ENCODE data around the gene RNASEH1.
"Not testable (repeated sequence)": the region's sequence is repeated elsewhere in the genome, so short reads cannot be mapped to it uniquely, and the experiment has no call there.

The RNASEH1 gene

DNA sequence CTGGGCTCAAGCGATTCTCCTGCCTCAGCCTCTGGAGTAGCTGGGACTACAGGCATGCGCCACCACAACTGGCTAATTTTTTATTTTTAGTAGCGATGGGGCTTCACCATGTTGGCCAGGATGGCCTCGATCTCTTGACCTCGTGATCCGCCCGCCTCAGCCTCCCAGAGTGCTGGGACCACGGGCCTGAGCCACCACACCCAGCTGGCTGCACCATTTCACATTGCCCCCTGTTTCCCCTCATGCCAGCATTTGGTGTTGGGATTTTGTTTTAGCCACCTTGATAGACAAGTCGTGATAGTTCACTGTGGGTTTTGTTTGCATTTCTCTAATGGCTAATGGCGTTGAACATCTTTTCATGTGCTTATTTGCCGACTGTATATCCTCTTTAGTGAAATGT, 31.0 kb upstream of the RNASEH1 start:
- no peak for DNase-seq

DNA sequence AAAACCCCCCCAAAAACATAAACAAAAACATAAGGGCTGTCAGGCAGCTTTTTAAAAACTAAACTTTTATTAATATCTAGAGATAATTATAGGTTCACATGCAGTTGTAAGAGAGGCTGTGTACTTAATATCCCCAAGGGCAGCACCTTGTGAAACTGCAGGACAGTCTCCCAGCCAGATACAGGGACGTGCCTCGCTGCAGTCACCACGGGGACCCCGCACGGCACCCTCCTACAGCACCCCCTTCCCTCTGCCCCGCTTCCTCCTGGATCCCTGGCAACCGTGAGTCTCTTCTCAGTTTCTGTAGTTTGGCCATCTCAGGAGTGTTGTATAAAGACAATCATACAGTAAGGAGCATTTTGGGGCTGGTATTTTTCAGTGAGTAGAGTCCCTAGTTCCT, 30.0 kb upstream of the RNASEH1 start:
- DNase-seq: no peak

DNA sequence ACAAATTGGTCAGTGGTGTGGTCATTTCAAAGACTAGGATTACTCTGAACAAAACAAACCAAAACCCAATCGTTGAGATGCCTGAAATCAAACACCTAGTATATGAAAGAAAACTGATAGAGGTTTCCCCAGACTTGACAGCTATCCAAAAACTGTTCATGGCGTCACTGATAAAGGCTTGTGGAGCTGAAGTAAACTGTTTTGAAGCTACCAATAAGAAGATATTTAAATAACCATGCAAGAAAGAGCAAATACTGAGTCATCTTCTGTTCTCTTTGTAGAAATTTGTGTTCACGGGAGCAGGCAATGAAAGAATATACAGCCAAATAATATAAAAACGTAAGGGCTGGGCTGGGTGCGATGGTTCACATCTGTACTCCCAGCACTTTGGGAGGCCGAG, 29.3 kb upstream of the RNASEH1 start:
- no peak for DNase-seq

DNA sequence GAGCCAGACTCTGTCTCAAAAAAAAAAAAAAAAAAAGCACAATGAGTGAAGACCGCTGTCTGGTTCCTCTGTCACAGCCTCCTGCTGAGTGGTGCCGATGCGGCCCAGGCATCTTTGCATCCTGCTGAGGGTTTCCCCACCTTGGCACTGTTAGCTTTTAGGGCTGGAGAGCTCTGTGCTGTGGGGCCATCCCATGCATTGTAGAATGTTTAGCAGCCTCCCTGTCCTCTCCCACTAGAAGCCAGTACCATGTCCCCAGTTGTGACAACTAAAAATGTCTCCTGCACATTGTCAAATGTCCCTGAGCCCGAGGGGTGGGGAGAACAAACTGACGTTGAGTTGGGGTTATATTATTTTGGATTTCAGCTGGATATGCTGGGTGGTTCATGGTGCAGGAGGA, 28.9 kb upstream of the RNASEH1 start:
- DNase-seq: no peak

DNA sequence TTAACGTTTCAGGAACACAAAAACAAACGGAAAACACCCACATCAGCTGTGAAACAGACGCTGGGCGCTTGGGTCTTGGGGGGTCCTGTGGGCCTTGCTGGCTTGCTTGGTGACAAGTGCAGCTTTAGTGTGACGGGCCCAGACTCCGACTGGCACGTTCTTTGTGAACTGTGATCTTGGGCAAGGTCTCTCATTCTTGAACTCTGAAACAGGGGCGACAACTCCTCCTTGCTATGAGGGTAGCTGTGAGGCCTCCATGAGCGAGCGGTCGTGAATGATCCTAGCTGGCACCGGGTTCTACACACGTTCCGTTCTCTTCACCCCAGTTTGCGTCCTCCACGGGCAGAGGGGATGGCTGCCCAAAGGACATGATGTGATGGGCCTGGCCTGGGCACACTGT, 28.1 kb upstream of the RNASEH1 start:
- no peak for DNase-seq

DNA sequence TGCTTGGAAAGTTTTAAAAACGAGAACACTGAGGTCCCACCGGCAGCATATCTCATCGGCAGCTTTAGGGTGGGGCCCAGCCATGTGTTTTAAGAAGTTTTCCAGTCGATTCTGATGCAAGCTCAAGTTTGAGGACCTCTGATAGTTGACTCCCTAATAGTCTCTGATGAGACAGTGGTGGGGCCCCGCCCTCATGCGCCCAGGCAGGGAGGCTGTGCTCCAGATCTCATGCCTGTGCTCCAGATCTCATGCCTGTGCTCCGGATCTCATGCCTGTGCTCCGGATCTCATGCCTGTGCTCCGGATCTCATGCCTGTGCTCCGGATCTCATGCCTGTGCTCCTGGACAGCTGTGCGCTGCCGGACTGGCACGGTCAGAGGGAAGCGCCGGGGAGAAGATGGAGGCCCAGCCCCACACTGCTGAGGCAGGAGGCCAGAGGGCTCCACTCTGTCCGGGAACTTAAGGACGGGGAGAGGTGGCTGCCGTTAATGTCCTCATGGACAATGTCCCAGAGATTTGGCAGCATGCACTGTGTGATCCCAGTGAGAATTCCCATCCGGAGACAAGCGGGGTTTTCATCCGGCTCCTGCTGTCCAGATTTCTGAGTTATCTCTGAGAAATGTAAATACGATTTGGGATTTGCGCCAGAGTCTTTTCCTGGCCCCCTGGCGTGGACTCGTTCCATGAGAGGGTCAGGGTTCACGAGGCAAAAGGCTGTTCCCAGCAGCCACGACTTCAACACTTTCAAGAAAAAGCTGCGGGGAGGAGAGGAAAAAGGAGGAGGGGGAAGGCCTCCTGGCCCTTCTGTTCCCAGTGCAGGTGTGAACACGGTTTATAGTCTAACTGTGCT, 27.4 kb upstream of the RNASEH1 start:
- DNase-seq: no peak

DNA sequence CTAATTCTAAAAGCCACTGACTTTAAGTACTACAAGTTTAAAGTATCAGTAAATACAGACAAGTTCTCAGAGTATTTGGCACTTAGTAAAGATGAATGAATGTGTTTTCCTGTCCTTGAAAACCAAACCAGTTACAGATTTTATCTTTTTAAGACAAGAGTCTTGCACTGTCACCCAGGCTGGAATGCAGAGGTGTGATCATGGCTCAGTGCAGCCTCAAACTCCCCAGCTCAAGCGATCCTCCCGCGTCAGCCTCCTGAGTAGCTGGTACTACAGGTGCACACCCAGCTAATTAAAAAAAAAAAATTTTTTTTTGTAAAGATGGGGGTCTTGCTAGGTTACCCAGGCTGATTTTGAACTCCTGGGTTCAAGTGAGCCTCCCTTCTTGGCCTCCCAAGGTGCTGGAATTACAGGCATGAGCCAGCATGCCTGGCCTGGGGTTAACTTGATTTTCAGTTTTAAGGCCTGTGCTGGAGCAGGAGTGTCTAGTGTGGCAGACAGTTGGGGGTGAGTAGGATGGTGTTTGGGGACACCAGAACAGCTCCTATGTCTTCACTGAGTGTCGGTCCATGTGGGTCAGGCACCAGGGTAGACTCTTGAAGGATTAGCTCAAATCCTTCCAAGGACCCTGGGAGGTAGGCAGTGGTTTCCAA, 26.6 kb upstream of the RNASEH1 start:
- DNase-seq: no peak

DNA sequence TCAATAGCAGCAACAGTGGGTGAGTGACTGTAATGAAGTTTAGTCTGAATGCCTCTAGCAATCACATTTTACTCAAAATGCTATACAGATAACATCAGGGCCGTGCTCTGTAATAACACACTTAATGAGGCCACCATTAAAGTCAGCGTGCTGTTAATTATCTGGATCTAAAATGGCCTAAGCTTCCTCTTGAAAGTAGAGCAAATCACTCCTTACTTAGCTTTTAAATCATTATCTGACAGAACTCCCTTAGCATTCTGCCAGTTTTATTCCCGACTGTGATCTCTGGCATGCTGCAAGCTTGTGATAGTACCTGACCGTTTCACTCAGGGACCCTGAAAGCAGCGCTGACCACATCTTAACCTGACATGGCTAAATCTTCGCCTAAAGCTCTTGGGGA, 25.9 kb upstream of the RNASEH1 start:
- no peak for DNase-seq

DNA sequence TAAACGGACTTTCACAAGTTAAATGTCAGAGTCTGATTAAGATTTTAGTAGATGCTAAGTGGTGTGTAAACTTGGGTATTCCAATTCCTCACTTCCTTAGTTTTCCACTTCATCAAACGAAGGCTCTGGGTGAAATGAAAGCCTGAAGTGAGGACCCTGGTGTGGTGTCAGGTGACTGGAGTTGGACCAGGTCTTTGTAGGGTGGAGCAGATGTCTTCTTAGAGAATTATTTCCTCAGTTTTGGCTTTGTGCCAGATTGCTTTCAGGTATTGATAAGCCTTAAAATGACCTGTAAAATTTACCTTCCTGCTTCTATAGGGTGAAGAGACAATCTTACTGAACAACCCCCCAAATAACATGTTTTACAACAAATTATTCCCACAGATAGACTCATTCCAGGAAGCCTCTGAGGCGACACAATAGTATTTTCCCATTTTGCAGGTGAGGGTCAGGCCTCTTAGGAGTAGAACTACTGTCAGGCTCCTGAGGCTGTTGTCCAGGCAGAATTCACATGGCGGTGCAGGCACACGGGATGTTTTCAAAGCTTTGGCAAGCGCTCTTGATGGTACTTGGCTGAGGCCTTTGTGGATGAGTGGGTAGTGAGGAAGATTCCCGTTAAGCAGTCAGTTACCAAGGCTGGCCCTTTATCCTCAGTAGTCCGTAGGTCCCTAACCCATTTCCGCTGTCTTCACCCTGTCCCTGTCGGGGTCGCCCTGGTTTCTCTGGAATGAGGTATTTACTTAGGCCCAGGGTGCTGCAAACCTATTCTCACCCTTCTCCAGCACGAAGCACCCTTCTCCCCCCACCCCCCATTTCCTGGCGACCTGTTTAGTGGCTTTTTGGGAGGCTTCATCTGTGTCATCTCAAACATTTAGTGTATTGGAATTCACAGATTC, 23.5 kb upstream of the RNASEH1 start:
- DNase-seq: no peak

DNA sequence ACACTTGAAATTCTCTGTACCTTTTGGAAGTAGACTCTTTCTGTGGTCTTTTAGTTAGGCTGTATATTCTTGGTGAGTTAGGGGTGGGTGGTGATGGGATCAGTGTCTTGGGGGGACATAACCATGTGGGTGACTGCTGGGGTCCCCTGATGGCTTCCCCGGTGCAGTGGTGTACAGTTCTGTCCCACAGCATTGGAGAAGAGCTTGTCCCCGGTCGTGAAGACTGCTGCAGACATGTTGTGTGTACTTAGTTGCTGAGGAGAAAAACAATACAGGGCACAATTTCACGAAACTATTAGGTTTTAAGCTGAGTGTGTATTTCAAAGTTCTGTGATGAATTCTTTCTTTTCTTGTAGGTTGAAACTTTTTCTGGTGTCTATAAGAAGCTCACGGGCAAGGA, 22.3 kb upstream of the RNASEH1 start:
- DNase-seq: no peak

DNA sequence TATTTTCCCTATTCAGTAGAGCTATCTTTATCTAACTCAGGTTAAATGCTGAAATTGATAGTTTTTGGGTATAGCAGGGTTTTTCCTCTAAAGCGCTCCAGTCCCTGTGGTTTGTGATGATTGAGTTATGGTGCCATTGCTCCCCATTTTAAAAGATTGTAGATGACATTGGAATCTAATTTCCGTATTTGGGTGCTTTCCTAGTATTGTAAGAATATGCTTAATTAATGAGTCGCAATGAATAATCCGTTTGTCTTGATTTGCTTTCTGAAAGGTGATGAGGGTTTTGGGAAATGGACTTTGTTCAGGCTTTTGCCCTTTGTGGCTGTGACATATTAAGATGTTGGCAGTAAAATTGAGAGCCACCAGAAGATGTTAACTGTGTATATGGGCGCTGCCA, 20.9 kb upstream of the RNASEH1 start:
- no peak for DNase-seq

DNA sequence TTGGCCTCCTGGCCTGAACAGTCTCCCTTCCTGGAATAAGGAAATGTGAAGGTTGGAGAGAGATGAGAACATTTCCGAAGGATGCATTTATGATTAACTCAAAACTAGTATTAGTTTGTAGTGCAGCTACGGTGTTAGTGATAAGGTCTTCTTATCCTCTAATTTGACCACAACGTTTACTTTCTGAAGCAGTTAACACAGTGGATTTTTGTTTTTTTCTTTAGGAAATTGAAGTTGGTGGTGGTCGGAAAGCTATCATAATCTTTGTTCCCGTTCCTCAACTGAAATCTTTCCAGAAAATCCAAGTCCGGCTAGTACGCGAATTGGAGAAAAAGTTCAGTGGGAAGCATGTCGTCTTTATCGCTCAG, 18.1 kb upstream of the RNASEH1 start:
- DNase-seq: not testable (repeated sequence)

DNA sequence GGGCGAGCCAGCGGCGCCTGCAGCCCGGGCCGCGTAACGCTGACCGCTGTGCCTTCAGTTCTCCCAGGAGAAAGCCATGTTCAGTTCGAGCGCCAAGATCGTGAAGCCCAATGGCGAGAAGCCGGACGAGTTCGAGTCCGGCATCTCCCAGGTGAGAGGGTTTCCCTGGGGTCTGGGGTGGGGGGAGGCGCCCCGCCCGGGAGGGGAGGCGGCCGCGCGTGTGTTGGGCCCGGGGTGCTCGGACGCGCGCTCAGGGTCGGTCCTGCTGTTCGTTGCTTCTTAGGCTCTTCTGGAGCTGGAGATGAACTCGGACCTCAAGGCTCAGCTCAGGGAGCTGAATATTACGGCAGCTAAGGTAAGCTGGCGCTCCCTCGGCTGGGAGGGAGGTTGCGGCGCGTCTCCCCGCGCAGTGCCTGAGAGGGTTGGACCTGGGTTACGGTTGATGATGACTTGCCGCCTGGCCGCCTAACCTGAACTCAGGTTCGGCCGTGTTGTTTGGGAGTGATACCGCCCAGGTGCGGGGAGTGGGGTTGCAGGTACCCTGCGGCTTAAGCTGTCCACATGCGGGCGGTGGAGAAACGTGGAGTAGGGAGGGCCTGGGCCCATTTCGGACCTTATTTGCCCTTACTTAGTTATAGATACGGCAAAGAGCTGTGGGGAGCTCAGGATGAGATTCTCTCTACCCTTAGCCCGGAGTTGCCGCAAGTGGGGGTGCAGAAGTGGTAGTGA, 17.6 kb upstream of the RNASEH1 start:
- DNase-seq: no peak

DNA sequence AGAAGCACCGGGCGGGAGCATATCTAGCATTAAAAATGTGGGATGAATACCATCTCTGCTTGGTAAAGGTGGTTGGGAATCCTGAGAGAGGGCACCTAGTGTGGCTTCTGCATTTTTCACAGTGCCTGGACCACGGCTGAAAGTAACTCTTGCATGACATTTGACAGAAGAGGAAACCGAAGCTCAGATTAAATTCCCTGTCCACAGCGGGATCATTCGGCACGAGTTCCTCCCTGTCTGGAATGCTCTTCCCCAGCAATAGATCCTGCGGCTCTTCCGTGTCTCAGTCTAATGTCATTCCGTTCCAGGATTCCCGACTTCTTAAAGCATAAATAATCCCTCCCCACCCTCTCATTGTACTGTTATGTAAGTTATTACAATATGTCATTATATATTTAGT, 16.0 kb upstream of the RNASEH1 start:
- DNase-seq: no peak

DNA sequence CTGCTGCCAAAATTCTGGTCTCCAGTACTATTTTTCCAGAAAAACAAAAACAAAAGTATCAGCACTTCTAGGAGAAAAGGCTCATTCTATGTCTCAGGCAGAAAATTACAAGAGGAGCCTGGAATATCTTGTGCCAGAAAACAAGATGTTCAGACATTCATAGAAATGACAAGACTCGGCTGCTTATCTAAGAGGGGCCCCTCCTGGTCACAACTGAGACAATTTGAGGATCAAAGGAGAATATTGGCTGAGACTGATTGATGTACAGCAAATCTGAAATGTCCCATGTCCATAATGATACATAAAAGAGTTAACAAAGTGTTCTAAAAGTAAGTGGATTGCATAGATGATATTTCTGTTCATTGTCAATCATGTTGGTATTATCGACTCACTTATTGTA, 14.5 kb upstream of the RNASEH1 start:
- no peak for DNase-seq

DNA sequence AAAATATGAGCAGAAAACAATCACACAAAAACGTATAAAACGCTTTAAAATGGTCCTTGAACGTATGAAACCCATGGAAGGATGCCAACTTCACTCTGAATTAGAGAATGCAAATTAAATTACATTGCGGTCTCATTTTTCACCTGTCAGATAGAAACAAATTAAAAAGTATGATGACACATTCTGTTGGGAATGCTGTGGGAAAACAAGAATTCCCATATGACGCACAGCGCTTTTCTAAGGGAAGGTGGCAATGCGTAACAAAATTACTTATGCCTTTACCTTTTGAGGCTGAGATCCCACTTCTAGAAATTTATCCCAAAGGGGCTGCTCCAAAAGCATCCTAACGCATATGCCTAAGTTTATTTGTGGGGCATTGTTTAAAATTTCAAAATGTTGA, 13.2 kb upstream of the RNASEH1 start:
- DNase-seq: no peak

DNA sequence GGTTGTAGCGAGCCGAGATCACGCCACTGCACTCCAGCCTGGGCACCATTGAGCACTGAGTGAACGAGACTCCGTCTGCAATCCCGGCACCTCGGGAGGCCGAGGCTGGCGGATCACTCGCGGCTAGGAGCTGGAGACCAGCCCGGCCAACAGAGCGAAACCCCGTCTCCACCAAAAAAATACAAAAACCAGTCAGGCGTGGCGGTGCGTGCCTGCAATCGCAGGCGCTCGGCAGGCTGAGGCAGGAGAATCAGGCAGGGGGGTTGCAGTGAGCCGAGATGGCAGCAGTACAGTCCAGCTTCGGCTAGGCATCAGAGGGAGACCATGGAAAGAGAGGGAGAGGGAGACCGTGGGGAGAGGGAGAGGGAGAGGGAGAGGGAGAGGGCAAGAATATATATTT, 11.5 kb upstream of the RNASEH1 start:
- not testable (repeated sequence) for DNase-seq

DNA sequence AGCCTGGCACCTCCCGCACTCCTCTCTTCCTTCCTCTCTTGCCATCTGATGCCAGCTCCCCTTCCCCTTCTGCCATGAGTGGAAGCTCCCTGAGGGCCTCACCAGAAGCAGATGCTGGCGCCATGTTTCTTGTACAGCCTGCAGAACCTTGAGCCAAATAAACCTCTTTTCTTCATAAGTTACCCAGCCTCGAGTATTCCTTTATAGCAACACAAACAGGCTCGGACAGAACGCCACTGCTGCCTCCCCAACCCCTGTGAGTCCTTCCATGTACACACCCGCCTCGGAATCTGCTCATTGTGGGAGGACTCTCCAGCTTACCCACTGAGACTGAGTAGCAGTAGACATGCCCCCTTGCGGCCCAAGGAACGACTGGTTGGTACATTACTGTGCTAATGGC, 8.7 kb upstream of the RNASEH1 start:
- no peak for DNase-seq

DNA sequence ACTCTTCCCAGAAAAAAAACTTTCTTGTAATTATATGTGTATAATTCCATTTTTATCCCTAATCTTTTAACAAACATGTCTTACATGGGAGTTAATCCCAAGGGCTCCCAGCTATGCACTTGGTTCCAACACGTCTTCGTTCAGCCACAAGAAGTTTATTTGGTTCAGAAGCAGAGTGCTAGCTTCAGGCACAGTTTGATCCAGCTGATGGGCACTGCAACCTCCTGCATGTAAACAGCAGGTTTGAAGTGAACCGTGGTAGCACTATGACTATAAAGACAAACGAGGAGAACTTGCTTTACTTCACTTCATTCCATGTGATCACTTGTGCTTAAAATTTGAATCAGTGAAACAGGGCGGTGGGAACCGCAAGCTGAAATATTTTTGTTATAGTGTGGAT, 7.0 kb upstream of the RNASEH1 start:
- DNase-seq: no peak

DNA sequence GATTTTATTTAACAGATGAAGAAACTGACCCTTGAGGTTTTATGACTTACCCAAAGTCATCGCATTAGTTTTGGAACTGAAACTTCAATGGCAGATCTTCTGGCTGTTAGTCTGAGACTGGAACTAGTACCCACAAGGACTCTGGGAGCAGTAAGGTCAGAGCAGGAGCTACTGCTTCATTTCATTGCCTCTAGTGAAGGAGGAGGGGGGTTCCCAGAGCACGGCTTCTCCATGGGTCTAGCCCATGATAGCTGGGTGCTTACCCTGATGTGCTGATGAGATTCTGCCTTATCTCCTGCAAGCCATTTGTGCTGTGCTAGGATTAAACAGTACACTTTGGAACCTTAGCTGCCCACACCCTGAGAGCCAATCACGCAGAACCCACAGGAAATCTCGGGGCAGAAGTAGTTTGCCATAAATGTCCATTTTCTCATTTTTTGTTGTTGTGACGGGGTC, 5.4 kb upstream of the RNASEH1 start:
- no peak for DNase-seq

DNA sequence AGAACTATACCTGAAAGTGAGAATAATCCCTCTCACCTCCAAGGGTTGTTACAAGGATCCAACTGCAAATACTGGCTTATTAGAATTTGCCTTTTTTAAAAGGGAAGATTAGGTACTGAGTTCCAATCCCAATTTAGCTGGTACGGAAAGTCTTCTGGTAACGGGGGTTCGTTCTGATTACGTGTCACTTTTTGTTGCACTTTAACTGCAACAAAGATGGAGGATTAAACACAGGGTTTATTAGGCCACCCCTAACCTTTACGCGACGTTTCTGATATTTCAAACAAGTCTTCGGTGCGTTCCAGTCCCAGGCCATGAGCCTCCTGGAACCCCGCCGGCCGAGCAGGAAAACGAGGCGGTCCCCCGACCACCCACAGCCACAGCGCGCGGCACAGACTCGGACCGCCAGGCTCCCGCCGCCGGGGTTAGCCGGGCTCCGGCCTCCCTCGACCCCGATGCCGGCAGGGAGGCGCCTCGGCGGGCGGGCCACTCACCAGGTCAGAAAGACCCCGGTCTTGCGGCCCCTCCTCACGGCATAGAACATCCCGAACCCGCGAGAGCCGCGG, 411 bp downstream of the RNASEH1 start:
- no peak for DNase-seq

DNA sequence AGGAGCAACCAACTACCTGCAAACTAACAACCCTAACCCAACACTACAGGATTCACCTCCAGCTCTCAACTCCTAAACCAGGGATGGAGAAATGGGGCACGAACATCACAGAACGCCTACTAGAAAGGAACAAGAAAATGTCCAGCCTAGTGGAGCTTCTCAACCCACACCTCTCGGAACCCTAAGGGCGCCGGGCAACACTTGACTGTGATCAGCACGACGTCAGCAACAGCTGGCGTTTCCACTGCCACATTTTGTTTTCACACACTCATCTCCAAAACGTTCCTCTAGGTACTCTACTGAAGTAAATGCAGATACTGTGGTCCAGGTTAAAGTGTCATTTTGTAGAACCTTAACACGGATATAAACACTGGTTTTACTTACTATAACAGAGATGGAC, 4.2 kb downstream of the RNASEH1 start:
- no peak for DNase-seq

DNA sequence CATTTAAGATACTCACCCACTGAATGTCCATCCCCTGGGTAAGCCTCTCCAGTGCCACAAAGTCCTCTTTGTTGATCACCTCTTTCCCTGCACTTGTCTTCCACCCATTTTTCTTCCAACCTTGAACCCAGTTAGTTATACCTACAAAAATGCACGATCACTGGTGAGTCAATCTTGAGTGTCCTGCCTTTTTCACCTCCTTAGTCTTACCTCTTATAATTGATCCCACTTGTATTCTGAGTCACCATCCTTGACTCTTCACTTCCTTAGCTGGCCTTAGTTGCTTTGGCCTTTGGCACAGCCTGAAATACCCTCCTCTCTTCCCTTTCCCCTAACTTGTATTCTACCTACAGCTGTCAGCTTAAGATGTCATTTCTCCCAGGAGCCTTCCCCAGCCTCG, 10.2 kb downstream of the RNASEH1 start:
- no peak for DNase-seq
